PC-3 (cell line): Measurements from ENCODE around the gene SNN.

Source experiments
- EZH2 ChIP-seq: fragments of 300-600 bp; sonication (generic); IDR thresholded peaks from one replicate; pipeline ENCODE4 v1.6.1; 2017; ENCODE audit warnings: antibody characterized with exemption, mild to moderate bottlenecking, low read length; ENCODE audit not compliant: unreplicated experiment
- EZH2phosphoT487 ChIP-seq: fragments of 300-600 bp; sonication (generic); IDR thresholded peaks from 2 replicates; pipeline ENCODE4 v1.6.1; 2018; ENCODE audit warnings: mild to moderate bottlenecking, antibody characterized with exemption, low read length, borderline replicate concordance
- TF ChIP-seq, protein P1 (sequence below): fragments of 300-600 bp; sonication (generic); conservative IDR thresholded peaks from 2 replicates; pipeline ENCODE4 v1.5.1; 2017; ENCODE audit warnings: antibody characterized with exemption, low read depth, mild to moderate bottlenecking, low read length

DNA sequence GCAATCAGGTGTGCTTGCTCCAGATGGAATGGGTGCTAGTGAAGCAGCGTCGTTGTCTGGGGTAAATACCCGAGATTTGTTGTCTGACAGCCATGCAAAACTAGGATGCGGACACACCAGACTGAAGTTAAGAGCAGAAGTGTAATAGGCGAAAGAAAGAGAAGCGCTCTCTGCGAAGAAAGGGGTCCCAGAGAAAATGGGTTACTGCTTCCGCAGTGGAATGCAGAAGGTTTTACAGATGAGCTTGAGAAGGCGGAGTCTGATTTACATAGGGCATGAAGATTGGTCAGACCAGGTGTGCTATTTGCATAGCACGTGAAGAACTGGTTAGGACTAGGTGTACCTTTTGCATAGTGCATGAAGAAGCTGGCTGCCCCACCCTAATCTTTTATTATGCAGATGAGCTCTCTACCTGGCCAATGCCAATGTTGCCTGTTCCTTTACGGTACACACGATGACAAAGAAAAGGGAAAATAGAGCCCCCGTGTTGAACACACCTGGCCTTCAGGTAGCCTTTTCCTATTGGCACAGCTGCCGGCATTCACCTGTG lies 32.0 kb upstream of the SNN start:
- no peak for TF ChIP-seq EZH2
- TF ChIP-seq, protein P1, sequence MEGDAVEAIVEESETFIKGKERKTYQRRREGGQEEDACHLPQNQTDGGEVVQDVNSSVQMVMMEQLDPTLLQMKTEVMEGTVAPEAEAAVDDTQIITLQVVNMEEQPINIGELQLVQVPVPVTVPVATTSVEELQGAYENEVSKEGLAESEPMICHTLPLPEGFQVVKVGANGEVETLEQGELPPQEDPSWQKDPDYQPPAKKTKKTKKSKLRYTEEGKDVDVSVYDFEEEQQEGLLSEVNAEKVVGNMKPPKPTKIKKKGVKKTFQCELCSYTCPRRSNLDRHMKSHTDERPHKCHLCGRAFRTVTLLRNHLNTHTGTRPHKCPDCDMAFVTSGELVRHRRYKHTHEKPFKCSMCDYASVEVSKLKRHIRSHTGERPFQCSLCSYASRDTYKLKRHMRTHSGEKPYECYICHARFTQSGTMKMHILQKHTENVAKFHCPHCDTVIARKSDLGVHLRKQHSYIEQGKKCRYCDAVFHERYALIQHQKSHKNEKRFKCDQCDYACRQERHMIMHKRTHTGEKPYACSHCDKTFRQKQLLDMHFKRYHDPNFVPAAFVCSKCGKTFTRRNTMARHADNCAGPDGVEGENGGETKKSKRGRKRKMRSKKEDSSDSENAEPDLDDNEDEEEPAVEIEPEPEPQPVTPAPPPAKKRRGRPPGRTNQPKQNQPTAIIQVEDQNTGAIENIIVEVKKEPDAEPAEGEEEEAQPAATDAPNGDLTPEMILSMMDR, result no peak
- no peak for TF ChIP-seq EZH2phosphoT487
